ENCODE measurements around the gene LONRF3. TPM values are rescaled to one million over a fixed set of nuclear protein-coding genes. Genes with fewer than 3 reads are reported as not detected.

LONRF3 gene
- total and polyA plus RNA-seq, 2 of the 13 experiments (the other 11 are each of a cell fraction or from before 2014, with no cell fraction given): 4.8 to 11.6 TPM

GRCh38 chrX:118965395-118965794, 9.0 kb upstream of the LONRF3 start:
- Histone ChIP-seq H3K9ac (ENCODE audit: insufficient read depth, low read depth, low read length) (no peak overlapping the region), H4K20me1 (ENCODE audit: insufficient read depth, low read length) (no peaks in the 10 kb centered on the region), H3K9me3 (ENCODE audit: low read length) (no peaks in the 10 kb centered on the region), H3K4me2 (ENCODE audit: low read depth, low read length) (no peak overlapping the region), H3K27ac (ENCODE audit: extremely low read length, insufficient read depth, low read length) (no peak overlapping the region), H3K27me3 (ENCODE audit: control insufficient read depth in 1 of 2, insufficient read depth in 2 of 2, low read length in 2 of 2) (no peaks in the 10 kb centered on the region), H3K4me3 (replicated peaks in 1 of 3; ENCODE audit: insufficient read depth in 1 of 3, low read depth in 2 of 3, low read length in 3 of 3) (no peak overlapping the region), H3K79me2 (ENCODE audit: insufficient read depth, low read length) (no peaks in the 10 kb centered on the region), H3K4me1 (ENCODE audit: insufficient read depth, low read length) (no peaks in the 10 kb centered on the region), H2AFZ (ENCODE audit: low read length) (no peak overlapping the region), H3K36me3 (replicated peaks in 1 of 2; ENCODE audit: control insufficient read depth in 1 of 2, insufficient read depth in 2 of 2, low read length in 2 of 2) (no peaks in the 10 kb centered on the region)
- intact Hi-C loops (cut with micrococcal nuclease; ENCODE audit: unreplicated experiment) (no loop called here), in situ Hi-C loops (cut with HindIII; ENCODE audit: extremely low pct_ligation_motif_present, low pct_unique_long_range_greater_than_20kb) (no loop called here)
- DNase-seq (ENCODE audit: low spot score) (no peak), ATAC-seq (no peak), FAIRE-seq (no peak)
- 45% methylated on average over 4 of the region's 4 CpGs for WGBS (ENCODE audit: low lambda C conversion rate)
- no TSS peak for BruUV-seq (replicated peaks)
- ChIA-PET POLR2A (no interaction called here), CTCF (ENCODE audit: low intra/inter-chr PET ratio, low total read pairs) (no interaction called here)
- TF ChIP-seq GFI1 (CRISPR knock-in tag; IDR thresholded peaks at IDR 0.05; ENCODE audit: borderline replicate concordance): no peak
- TF ChIP-seq PLSCR1 (CRISPR knock-in tag; IDR thresholded peaks at IDR 0.05; ENCODE audit: borderline replicate concordance): no peak
- TF ChIP-seq NFKBIZ (CRISPR knock-in tag; IDR thresholded peaks at IDR 0.05): no peak
- TF ChIP-seq SP2 (CRISPR knock-in tag; IDR thresholded peaks at IDR 0.05): no peak
- no peak for TF ChIP-seq ZSCAN29 (CRISPR knock-in tag; conservative IDR thresholded peaks at IDR 0.05)

- in situ Hi-C loops (cut with HindIII; ENCODE audit: extremely low pct_ligation_motif_present, low pct_unique_long_range_greater_than_20kb): no loop called here
- Histone ChIP-seq H3K4me2 (ENCODE audit: low read depth, low read length) (no peak overlapping the region), H3K27ac (ENCODE audit: extremely low read length, insufficient read depth, low read length) (no peak overlapping the region), H4K20me1 (ENCODE audit: insufficient read depth, low read length) (no peaks in the 10 kb centered on the region), H3K4me3 (replicated peaks in 1 of 3; ENCODE audit: insufficient read depth in 1 of 3, low read depth in 2 of 3, low read length in 3 of 3) (no peak overlapping the region), H3K9ac (ENCODE audit: insufficient read depth, low read depth, low read length) (no peak overlapping the region), H3K4me1 (ENCODE audit: insufficient read depth, low read length) (peaks cover 7% of the 10 kb centered on the region; the same call in 1 of the 2 replicates), H3K9me3 (ENCODE audit: low read length) (no peaks in the 10 kb centered on the region), H3K79me2 (ENCODE audit: insufficient read depth, low read length) (no peaks in the 10 kb centered on the region), H3K27me3 (ENCODE audit: control insufficient read depth in 1 of 2, insufficient read depth in 2 of 2, low read length in 2 of 2) (peaks cover 0 to 6% of the 10 kb centered on the region in 2 experiments; a peak in 2 of 5 replicates), H2AFZ (ENCODE audit: low read length) (no peak overlapping the region), H3K36me3 (replicated peaks in 1 of 2; ENCODE audit: control insufficient read depth in 1 of 2, insufficient read depth in 2 of 2, low read length in 2 of 2) (no peaks in the 10 kb centered on the region)
- DNase-seq (ENCODE audit: low spot score) (no peak), FAIRE-seq (no peak), ATAC-seq (no peak)
- WGBS (ENCODE audit: low lambda C conversion rate): 58% methylated on average over 7 of the region's 8 CpGs
- CTCF ChIA-PET (ENCODE audit: low intra/inter-chr PET ratio, low total read pairs): no interaction called here
- intact Hi-C loops (cut with micrococcal nuclease; ENCODE audit: unreplicated experiment): no loop called here
- POLR2A ChIA-PET: no interaction called here
- TF ChIP-seq GTF3A (CRISPR knock-in tag; conservative IDR thresholded peaks at IDR 0.05) (no peak), ZMYM4 (CRISPR knock-in tag; IDR thresholded peaks at IDR 0.05) (no peak), NR1H2 (CRISPR knock-in tag; IDR thresholded peaks at IDR 0.05; ENCODE audit: borderline replicate concordance, low read depth) (no peak), NFE2L2 (IDR thresholded peaks at IDR 0.05; ENCODE audit: low read length) (no peak), ZFAT (CRISPR knock-in tag; conservative IDR thresholded peaks at IDR 0.05) (no peak), ATF1 (CRISPR knock-in tag; IDR thresholded peaks at IDR 0.05) (no peak), NFIC (IDR thresholded peaks at IDR 0.05; ENCODE audit: low read length) (no peak)
- BruUV-seq (replicated peaks): no TSS peak
Measured at GRCh38 chrX:118968031-118968430, 6.4 kb upstream of the LONRF3 start.

Measured in HepG2 (cell line).